GM12878 (cell line): Measurements from ENCODE around the gene PPP1R37.

ENCODE experiments used
- FOS ChIP-seq: IDR thresholded peaks from 3 replicates; pipeline ENCODE4 v1.6.1; 2011; ENCODE audit warnings: borderline replicate concordance; ENCODE audit not compliant: insufficient read length; ENCODE audit errors: extremely low read depth
- FOXK2 ChIP-seq: fragments of 450-650 bp; IDR thresholded peaks from 2 replicates; pipeline ENCODE4 v1.6.1; 2017; ENCODE audit warnings: mild to moderate bottlenecking, moderate library complexity
- TF ChIP-seq, protein P1 (sequence below), 3 experiments: IDR thresholded peaks in 2 of 3; conservative IDR thresholded peaks in 1 of 3; 2 replicates each; pipeline ENCODE4 v1.5.1; 2011; ENCODE audit warnings: low read depth in 3 of 3, low read length in 3 of 3, mild to moderate bottlenecking in 3 of 3, control low read depth in 2 of 3, moderate library complexity in 2 of 3, inconsistent platforms in 1 of 3, mixed read lengths in 1 of 3; ENCODE audit not compliant: control insufficient read depth in 2 of 3, insufficient read depth in 1 of 3; ENCODE audit errors: extremely low read depth in 1 of 3

- TF ChIP-seq FOXK2 (no peak), FOS (no peak)
- TF ChIP-seq, protein P1, sequence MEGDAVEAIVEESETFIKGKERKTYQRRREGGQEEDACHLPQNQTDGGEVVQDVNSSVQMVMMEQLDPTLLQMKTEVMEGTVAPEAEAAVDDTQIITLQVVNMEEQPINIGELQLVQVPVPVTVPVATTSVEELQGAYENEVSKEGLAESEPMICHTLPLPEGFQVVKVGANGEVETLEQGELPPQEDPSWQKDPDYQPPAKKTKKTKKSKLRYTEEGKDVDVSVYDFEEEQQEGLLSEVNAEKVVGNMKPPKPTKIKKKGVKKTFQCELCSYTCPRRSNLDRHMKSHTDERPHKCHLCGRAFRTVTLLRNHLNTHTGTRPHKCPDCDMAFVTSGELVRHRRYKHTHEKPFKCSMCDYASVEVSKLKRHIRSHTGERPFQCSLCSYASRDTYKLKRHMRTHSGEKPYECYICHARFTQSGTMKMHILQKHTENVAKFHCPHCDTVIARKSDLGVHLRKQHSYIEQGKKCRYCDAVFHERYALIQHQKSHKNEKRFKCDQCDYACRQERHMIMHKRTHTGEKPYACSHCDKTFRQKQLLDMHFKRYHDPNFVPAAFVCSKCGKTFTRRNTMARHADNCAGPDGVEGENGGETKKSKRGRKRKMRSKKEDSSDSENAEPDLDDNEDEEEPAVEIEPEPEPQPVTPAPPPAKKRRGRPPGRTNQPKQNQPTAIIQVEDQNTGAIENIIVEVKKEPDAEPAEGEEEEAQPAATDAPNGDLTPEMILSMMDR (IDR thresholded peaks at IDR 0.05 in 2 of 3, conservative IDR thresholded peaks at IDR 0.05 in 1 of 3; ENCODE audit: control insufficient read depth in 2 of 3, extremely low read depth in 1 of 3, insufficient read depth in 1 of 3, low read depth in 3 of 3, low read length in 3 of 3) = no peak
These were observed 40.7 kb downstream of the PPP1R37 start for GRCh38 chr19:45133661-45134060.
